Left ventricle myocardium superior (tissue), 1 donor: ENCODE data around the gene TMEM174. TPM values are rescaled to one million over a fixed set of nuclear protein-coding genes. Genes with fewer than 3 reads are reported as not detected.

Experiments
- ATAC-seq: fragments of 200-7000 bp; cut with Tn5 transposase; one replicate; pipeline ENCODE4 v1.9.1; 2020; ENCODE audit warnings: mild to moderate bottlenecking, moderate library complexity
- DNase-seq: peaks from one replicate; pipeline ENCODE4 v3.0.0-alpha.2; 2020
- intact Hi-C: fragments of 100-400 bp; cut with micrococcal nuclease; formaldehyde crosslinking; loops from one replicate; pipeline ENCODE4 v1.11.0; 2022
- total RNA-seq: library from RNA; stranded (reverse); fragmentation: NEBNext Ultra II Directional; extraction: Animal tissue kit (Norgen Biotek cat#: 25700); gene quantifications from one replicate; pipeline ENCODE4 v1.2.1, GENCODE V29; 2021
- donor health status: DM: no; HTN: yes; CAD: no; lungs with severe emphysema.

The TMEM174 gene
- total RNA-seq, 1 donor from 2014 or later, result not detected

- ATAC-seq (no peak), DNase-seq (no peak)
- intact Hi-C loops, result no loop called here
Measured at GRCh38 chr5:73152411-73153388, 20.3 kb upstream of the TMEM174 start.

- no peak for DNase-seq
- intact Hi-C loops, result no loop called here
- no peak for ATAC-seq
Measured at GRCh38 chr5:73153513-73153912, 19.5 kb upstream of the TMEM174 start.

GRCh38 chr5:73154208-73155006 is 18.6 kb upstream of the TMEM174 start:
- intact Hi-C loops, result no loop called here
- ATAC-seq (no peak), DNase-seq (no peak)

GRCh38 chr5:73155271-73156222 is 17.4 kb upstream of the TMEM174 start:
- no peak for ATAC-seq
- DNase-seq, result no peak
- intact Hi-C loops, result no loop called here

GRCh38 chr5:73157414-73158303 is 15.3 kb upstream of the TMEM174 start:
- intact Hi-C loops, result no loop called here
- ATAC-seq (no peak), DNase-seq (no peak)

- ATAC-seq (no peak), DNase-seq (no peak)
- intact Hi-C loops, result no loop called here
Measured at GRCh38 chr5:73158313-73158712, 14.7 kb upstream of the TMEM174 start.

GRCh38 chr5:73160239-73160671 is 12.7 kb upstream of the TMEM174 start:
- DNase-seq (no peak), ATAC-seq (no peak)
- intact Hi-C loops, result no loop called here

GRCh38 chr5:73170522-73170921 is 2.5 kb upstream of the TMEM174 start:
- intact Hi-C loops, result no loop called here
- ATAC-seq (no peak), DNase-seq (no peak)

- no peak for ATAC-seq
- no peak for DNase-seq
- intact Hi-C loops, result no loop called here
Measured at GRCh38 chr5:73171495-73171894, 1.5 kb upstream of the TMEM174 start.

GRCh38 chr5:73174100-73174815 is 1.3 kb downstream of the TMEM174 start:
- intact Hi-C loops, result no loop called here
- no peak for ATAC-seq
- DNase-seq, result no peak

- intact Hi-C loops, result no loop called here
- ATAC-seq (no peak), DNase-seq (no peak)
Measured at GRCh38 chr5:73176250-73176649, 3.3 kb downstream of the TMEM174 start.

- intact Hi-C loops, result no loop called here
- DNase-seq (no peak), ATAC-seq (no peak)
Measured at GRCh38 chr5:73178265-73178664, 5.3 kb downstream of the TMEM174 start.

- intact Hi-C loops, result no loop called here
- DNase-seq, result no peak
- ATAC-seq, result no peak
Measured at GRCh38 chr5:73179730-73180129, 6.7 kb downstream of the TMEM174 start.

- DNase-seq (no peak), ATAC-seq (no peak)
- intact Hi-C loops, result no loop called here
Measured at GRCh38 chr5:73180566-73180965, 7.6 kb downstream of the TMEM174 start.

GRCh38 chr5:73182307-73182706 is 9.3 kb downstream of the TMEM174 start:
- intact Hi-C loops, result no loop called here
- ATAC-seq (no peak), DNase-seq (no peak)

GRCh38 chr5:73183000-73183399 is 10.0 kb downstream of the TMEM174 start:
- DNase-seq (no peak), ATAC-seq (no peak)
- intact Hi-C loops, result no loop called here

- intact Hi-C loops, result no loop called here
- ATAC-seq (no peak), DNase-seq (no peak)
Measured at GRCh38 chr5:73183481-73183891, 10.5 kb downstream of the TMEM174 start.

GRCh38 chr5:73186976-73187375 is 14.0 kb downstream of the TMEM174 start:
- no peak for DNase-seq
- no peak for ATAC-seq
- intact Hi-C loops, result no loop called here
